Measurements from ENCODE around the gene GNA15. TPM values are rescaled to one million over a fixed set of nuclear protein-coding genes. Genes with fewer than 3 reads are reported as not detected.
"Not testable (repeated sequence)": the region's sequence is repeated elsewhere in the genome, so short reads cannot be mapped to it uniquely, and the experiment has no call there.

Gene GNA15, protein sequence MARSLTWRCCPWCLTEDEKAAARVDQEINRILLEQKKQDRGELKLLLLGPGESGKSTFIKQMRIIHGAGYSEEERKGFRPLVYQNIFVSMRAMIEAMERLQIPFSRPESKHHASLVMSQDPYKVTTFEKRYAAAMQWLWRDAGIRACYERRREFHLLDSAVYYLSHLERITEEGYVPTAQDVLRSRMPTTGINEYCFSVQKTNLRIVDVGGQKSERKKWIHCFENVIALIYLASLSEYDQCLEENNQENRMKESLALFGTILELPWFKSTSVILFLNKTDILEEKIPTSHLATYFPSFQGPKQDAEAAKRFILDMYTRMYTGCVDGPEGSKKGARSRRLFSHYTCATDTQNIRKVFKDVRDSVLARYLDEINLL
- 1 to 10 TPM in 2 of 6 experiments, under 1 TPM in 4; 0.31 to 3.9 (median 0.83) TPM for total RNA-seq
- long read RNA-seq = 0 reads

GRCh38 chr19:3135961-3136683 is at the start of gene GNA15:
Gene GNA15 (plus strand): TSS chr19:3136033. CDS start chr19:3136451, 418 bp downstream.
- Histone ChIP-seq H3K9me3 (no peaks in the 10 kb centered on the region), H3K4me3 (peak within 1 kb of the TSS; percentile 6 to 27 (median 18)), H3K36me3 (no peaks in the 10 kb centered on the region), H3K27ac (peak within 1 kb of the TSS in 2 of 3 donors; percentile 37 to 80), H3K4me1 (no peaks in the 10 kb centered on the region), H3K27me3 (no peaks in the 10 kb centered on the region)
- TF ChIP-seq, protein P1, sequence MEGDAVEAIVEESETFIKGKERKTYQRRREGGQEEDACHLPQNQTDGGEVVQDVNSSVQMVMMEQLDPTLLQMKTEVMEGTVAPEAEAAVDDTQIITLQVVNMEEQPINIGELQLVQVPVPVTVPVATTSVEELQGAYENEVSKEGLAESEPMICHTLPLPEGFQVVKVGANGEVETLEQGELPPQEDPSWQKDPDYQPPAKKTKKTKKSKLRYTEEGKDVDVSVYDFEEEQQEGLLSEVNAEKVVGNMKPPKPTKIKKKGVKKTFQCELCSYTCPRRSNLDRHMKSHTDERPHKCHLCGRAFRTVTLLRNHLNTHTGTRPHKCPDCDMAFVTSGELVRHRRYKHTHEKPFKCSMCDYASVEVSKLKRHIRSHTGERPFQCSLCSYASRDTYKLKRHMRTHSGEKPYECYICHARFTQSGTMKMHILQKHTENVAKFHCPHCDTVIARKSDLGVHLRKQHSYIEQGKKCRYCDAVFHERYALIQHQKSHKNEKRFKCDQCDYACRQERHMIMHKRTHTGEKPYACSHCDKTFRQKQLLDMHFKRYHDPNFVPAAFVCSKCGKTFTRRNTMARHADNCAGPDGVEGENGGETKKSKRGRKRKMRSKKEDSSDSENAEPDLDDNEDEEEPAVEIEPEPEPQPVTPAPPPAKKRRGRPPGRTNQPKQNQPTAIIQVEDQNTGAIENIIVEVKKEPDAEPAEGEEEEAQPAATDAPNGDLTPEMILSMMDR (IDR thresholded peaks at IDR 0.05) = no peak
- no peak for TF ChIP-seq POLR2A (IDR thresholded peaks at IDR 0.05)
- intact Hi-C loops (cut with DNase I) = no loop called here
- peak; percentile 30 to 67 (median 54) for ATAC-seq
- DNase-seq = no peak
- WGBS (ENCODE audit: insufficient coverage, low coverage, low lambda C conversion rate, missing lambda C conversion rate) = 55% methylated on average over 12 of the region's 40 CpGs

DNA sequence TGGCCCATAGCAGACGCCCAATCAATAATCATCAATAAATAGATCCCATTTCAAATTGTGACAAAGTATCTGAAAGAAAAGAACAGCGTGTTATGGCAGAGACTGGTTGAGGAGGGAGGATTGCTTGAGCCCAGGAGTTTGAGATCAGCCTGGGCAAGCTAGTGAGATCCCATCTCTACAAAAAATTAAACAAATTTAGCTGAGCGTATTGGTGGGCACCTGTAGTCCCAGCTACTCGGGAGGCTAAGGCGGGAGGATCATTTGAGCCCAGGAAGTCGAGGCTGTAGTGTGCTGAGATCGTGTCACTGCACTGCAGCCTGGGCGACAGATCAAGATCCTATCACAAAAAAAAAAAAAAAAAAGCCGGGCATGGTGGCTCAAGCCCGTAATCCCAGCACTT is 48.1 kb upstream of the GNA15 start:
- H3K27ac ChIP-seq = no peak overlapping the region
- no peaks in the 10 kb centered on the region for H3K27me3 ChIP-seq
- no peaks in the 10 kb centered on the region for H3K9me3 ChIP-seq
- H3K4me3 ChIP-seq = no peak overlapping the region
- 81% methylated on average over 8 of the region's 10 CpGs for WGBS (ENCODE audit: insufficient coverage, low coverage, low lambda C conversion rate, missing lambda C conversion rate)
- no peak for ATAC-seq
- DNase-seq = no peak
- intact Hi-C loops (cut with DNase I) = no loop called here
- TF ChIP-seq POLR2A (IDR thresholded peaks at IDR 0.05) = no peak
- TF ChIP-seq, protein P1 (IDR thresholded peaks at IDR 0.05) = no peak
- no peaks in the 10 kb centered on the region for H3K36me3 ChIP-seq
- H3K4me1 ChIP-seq = no peaks in the 10 kb centered on the region

- H3K9me3 ChIP-seq; H3K27me3 ChIP-seq; H3K4me1 ChIP-seq; H3K36me3 ChIP-seq; DNase-seq; H3K27ac ChIP-seq; intact Hi-C loops (cut with DNase I); ATAC-seq; H3K4me3 ChIP-seq: not testable (repeated sequence)
- 83% methylated on average over 4 of the region's 7 CpGs for WGBS (ENCODE audit: insufficient coverage, low coverage, low lambda C conversion rate, missing lambda C conversion rate)
These were observed 46.5 kb upstream of the GNA15 start for GRCh38 chr19:3089299-3089855.

- Histone ChIP-seq H3K27ac (peak overlapping the region; percentile 60 to 76 (median 60)), H3K27me3 (no peaks in the 10 kb centered on the region), H3K36me3 (no peaks in the 10 kb centered on the region), H3K4me3 (peak overlapping the region; percentile 87 to 93 (median 89)), H3K4me1 (peaks cover 0 to 39% (median 15%) of the 10 kb centered on the region in 4 donors), H3K9me3 (no peaks in the 10 kb centered on the region)
- peak in 2 of 3 donors; percentile 54 to 60 for DNase-seq
- 0% methylated on average over 3 of the region's 57 CpGs for WGBS (ENCODE audit: insufficient coverage, low coverage, low lambda C conversion rate, missing lambda C conversion rate)
- no peak for TF ChIP-seq POLR2A (IDR thresholded peaks at IDR 0.05)
- TF ChIP-seq, protein P1 (IDR thresholded peaks at IDR 0.05) = no peak
- ATAC-seq = no peak
- intact Hi-C loops (cut with DNase I) = no loop called here
These were observed 41.0 kb upstream of the GNA15 start for GRCh38 chr19:3094601-3095440.
